ENCODE results near the gene CACNA1C. TPM values are rescaled to one million over a fixed set of nuclear protein-coding genes. Genes with fewer than 3 reads are reported as not detected.

Gene CACNA1C
- total and polyA plus RNA-seq, 2 donors from 2014 or later = 1.6 to 17.4 TPM

GRCh38 chr12:2335916-2336315 lies 283.1 kb downstream of the CACNA1C start:
- intact Hi-C loops (cut with DNase I) = no loop called here
- FAIRE-seq (no peak), DNase-seq (no peak)
- H3K9ac ChIP-seq (ENCODE audit: low read length in 3 of 3) = no peak overlapping the region
- no peaks in the 10 kb centered on the region for H3K9me3 ChIP-seq (ENCODE audit: control insufficient read depth in 2 of 3, insufficient read depth in 1 of 3, low read length in 3 of 3)
- no peaks in the 10 kb centered on the region for H3K36me3 ChIP-seq (ENCODE audit: control insufficient read depth in 2 of 3, insufficient read depth in 3 of 3, low read length in 3 of 3)
- H3K27ac ChIP-seq (ENCODE audit: low read depth in 2 of 2, low read length in 2 of 2) = peak overlapping the region in 1 of 2 donors; percentile 88
- no peaks in the 10 kb centered on the region for H3K27me3 ChIP-seq (ENCODE audit: control insufficient read depth, insufficient read depth, low read length)
- H3K4me3 ChIP-seq (ENCODE audit: low read length in 3 of 3) = no peak overlapping the region
- TF ChIP-seq CTCF (IDR thresholded peaks at IDR 0.05; ENCODE audit: borderline replicate concordance, extremely low read depth, insufficient read depth) = no peak
- H3K4me1 ChIP-seq (ENCODE audit: control insufficient read depth in 2 of 3, insufficient read depth in 2 of 3, low read depth in 1 of 3, low read length in 3 of 3) = peaks cover 0 to 22% (median 4%) of the 10 kb centered on the region in 3 donors

- Histone ChIP-seq H3K4me3 (ENCODE audit: low read length in 3 of 3) (no peak overlapping the region), H3K27ac (ENCODE audit: low read depth in 2 of 2, low read length in 2 of 2) (peak overlapping the region; percentile 51 to 88), H3K27me3 (ENCODE audit: control insufficient read depth, insufficient read depth, low read length) (no peaks in the 10 kb centered on the region), H3K4me1 (ENCODE audit: control insufficient read depth in 2 of 3, insufficient read depth in 2 of 3, low read depth in 1 of 3, low read length in 3 of 3) (peaks cover 0 to 22% (median 4%) of the 10 kb centered on the region in 3 donors), H3K9me3 (ENCODE audit: control insufficient read depth in 2 of 3, insufficient read depth in 1 of 3, low read length in 3 of 3) (no peaks in the 10 kb centered on the region), H3K9ac (ENCODE audit: low read length in 3 of 3) (no peak overlapping the region), H3K36me3 (ENCODE audit: control insufficient read depth in 2 of 3, insufficient read depth in 3 of 3, low read length in 3 of 3) (no peaks in the 10 kb centered on the region)
- FAIRE-seq (no peak), DNase-seq (no peak)
- TF ChIP-seq CTCF (IDR thresholded peaks at IDR 0.05; ENCODE audit: borderline replicate concordance, extremely low read depth, insufficient read depth) = no peak
- intact Hi-C loops (cut with DNase I) = no loop called here
Measured at GRCh38 chr12:2336409-2336829, 283.6 kb downstream of the CACNA1C start.

GRCh38 chr12:2337031-2338010 lies 284.5 kb downstream of the CACNA1C start:
- intact Hi-C loops (cut with DNase I) = no loop called here
- TF ChIP-seq CTCF (IDR thresholded peaks at IDR 0.05; ENCODE audit: borderline replicate concordance, extremely low read depth, insufficient read depth) = no peak
- DNase-seq (no peak), FAIRE-seq (no peak)
- Histone ChIP-seq H3K27me3 (ENCODE audit: control insufficient read depth, insufficient read depth, low read length) (no peaks in the 10 kb centered on the region), H3K4me3 (ENCODE audit: low read length in 3 of 3) (no peak overlapping the region), H3K27ac (ENCODE audit: low read depth in 2 of 2, low read length in 2 of 2) (peak overlapping the region in 1 of 2 donors; percentile 88), H3K9me3 (ENCODE audit: control insufficient read depth in 2 of 3, insufficient read depth in 1 of 3, low read length in 3 of 3) (no peaks in the 10 kb centered on the region), H3K36me3 (ENCODE audit: control insufficient read depth in 2 of 3, insufficient read depth in 3 of 3, low read length in 3 of 3) (no peaks in the 10 kb centered on the region), H3K4me1 (ENCODE audit: control insufficient read depth in 2 of 3, insufficient read depth in 2 of 3, low read depth in 1 of 3, low read length in 3 of 3) (peaks cover 0 to 22% (median 4%) of the 10 kb centered on the region in 3 donors), H3K9ac (ENCODE audit: low read length in 3 of 3) (no peak overlapping the region)
